GM19099 (cell line): Measurements from ENCODE around the gene POLE4.

Experiments used
- POLR2A ChIP-seq: IDR thresholded peaks from 3 replicates; pipeline ENCODE4 v1.6.1; 2011; ENCODE audit warnings: low read depth; ENCODE audit not compliant: insufficient read length; ENCODE audit errors: extremely low read depth

Gene POLE4

GRCh38 chr2:74954500-74954874 is 4.0 kb upstream of the POLE4 start:
- TF ChIP-seq POLR2A, result no peak

- no peak for TF ChIP-seq POLR2A
Measured at GRCh38 chr2:74957886-74958273, 563 bp upstream of the POLE4 start.

GRCh38 chr2:74959106-74959751 is 786 bp downstream of the POLE4 start:
- TF ChIP-seq POLR2A, result no peak

GRCh38 chr2:74966887-74967286 is 8.4 kb downstream of the POLE4 start:
- no peak for TF ChIP-seq POLR2A

- no peak for TF ChIP-seq POLR2A
Measured at GRCh38 chr2:74975016-74975415, 16.6 kb downstream of the POLE4 start.

- no peak for TF ChIP-seq POLR2A
Measured at GRCh38 chr2:74979844-74980243, 21.4 kb downstream of the POLE4 start.

- no peak for TF ChIP-seq POLR2A
Measured at GRCh38 chr2:74982577-74982976, 24.1 kb downstream of the POLE4 start.

- no peak for TF ChIP-seq POLR2A
Measured at GRCh38 chr2:74983631-74984392, 25.4 kb downstream of the POLE4 start.

GRCh38 chr2:74984947-74985637 is 26.6 kb downstream of the POLE4 start:
- no peak for TF ChIP-seq POLR2A

- no peak for TF ChIP-seq POLR2A
Measured at GRCh38 chr2:74985978-74986609, 27.7 kb downstream of the POLE4 start.

- TF ChIP-seq POLR2A, result no peak
Measured at GRCh38 chr2:74991977-74992376, 33.5 kb downstream of the POLE4 start.

GRCh38 chr2:74999468-74999867 is 41.0 kb downstream of the POLE4 start:
- no peak for TF ChIP-seq POLR2A

GRCh38 chr2:75002007-75002406 is 43.6 kb downstream of the POLE4 start:
- TF ChIP-seq POLR2A, result no peak

- TF ChIP-seq POLR2A, result no peak
Measured at GRCh38 chr2:75003276-75003675, 44.8 kb downstream of the POLE4 start.

GRCh38 chr2:75003773-75004172 is 45.3 kb downstream of the POLE4 start:
- no peak for TF ChIP-seq POLR2A
